ENCODE data around the gene CTDSPL. TPM values are rescaled to one million over a fixed set of nuclear protein-coding genes. Genes with fewer than 3 reads are reported as not detected.

Gene CTDSPL
- total and polyA plus RNA-seq, 10 of the 15 experiments (the other 5 are each of a cell fraction or from before 2014, with no cell fraction given) = 0.05 to 0.51 (median 0.18) TPM; not detected in 6

- in situ Hi-C loops (cut with MboI) (loop anchor here (5.0 kb wide), 1 partner anchor 107 kb away; no protein-coding TSS in a partner anchor), intact Hi-C loops (cut with micrococcal nuclease; ENCODE audit: unreplicated experiment) (no loop called here)
- Histone ChIP-seq H4K20me1 (ENCODE audit: control insufficient read depth, insufficient read depth) (no peaks in the 10 kb centered on the region), H3K4me1 (ENCODE audit: control insufficient read depth, insufficient read depth, low read length) (no peaks in the 10 kb centered on the region), H3K9me3 (replicated peaks; ENCODE audit: control insufficient read depth, insufficient read depth, low read length) (no peaks in the 10 kb centered on the region), H2AFZ (ENCODE audit: control insufficient read depth, low read depth, low read length) (no peak overlapping the region), H3K4me3 (no peak overlapping the region), H3K79me2 (ENCODE audit: control insufficient read depth, insufficient read depth, low read length) (no peaks in the 10 kb centered on the region), H3K9ac (ENCODE audit: control insufficient read depth, insufficient read depth, low read length) (no peak overlapping the region), H3K4me2 (ENCODE audit: control insufficient read depth, insufficient read depth) (no peak overlapping the region), H3K36me3 (ENCODE audit: control insufficient read depth in 2 of 2, insufficient read depth in 2 of 2, low read length in 1 of 2) (no peaks in the 10 kb centered on the region), H3K27ac (ENCODE audit: control insufficient read depth, insufficient read depth) (no peak overlapping the region), H3K27me3 (replicated peaks in 1 of 2; ENCODE audit: control insufficient read depth in 2 of 2, insufficient read depth in 2 of 2, low read length in 1 of 2) (no peaks in the 10 kb centered on the region)
- DNase-seq (ENCODE audit: low read depth, low spot score) (no peak), ATAC-seq (no peak), FAIRE-seq (no peak)
- ChIA-PET SMC1A (ENCODE audit: uncharacterized antibody, unreplicated experiment) (interaction anchor here (0.8 to 1.3 kb wide), 4 partner anchors 13 to 98 kb away, joined by 3 to 5 read pairs (median 3); no protein-coding TSS in a partner anchor), CTCF (interaction anchor here (1.0 to 5.5 kb wide), 6 partner anchors 9 to 1035 kb away, joined by 3 to 41 read pairs (median 14); no protein-coding TSS in a partner anchor), POLR2A (interaction anchor here (0.6 kb wide), 1 partner anchor 82 kb away, joined by 3 read pairs; no protein-coding TSS in a partner anchor), RAD21 (ENCODE audit: unreplicated experiment) (interaction anchor here (1.0 to 7.4 kb wide), 3 partner anchors 65 to 111 kb away, joined by 3 to 111 read pairs (median 4); no protein-coding TSS in a partner anchor)
- WGBS (ENCODE audit: insufficient coverage, insufficient replicate concordance, low lambda C conversion rate, missing lambda C conversion rate) = 0% methylated on average over 1 of the region's 1 CpG
- BruUV-seq (replicated peaks) = no TSS peak
- TF ChIP-seq POLR2AphosphoS2 (IDR thresholded peaks at IDR 0.05; ENCODE audit: low read depth, low read length) = no peak
- no peak for TF ChIP-seq TBL1XR1 (IDR thresholded peaks at IDR 0.05; ENCODE audit: low read depth, low read length)
- no peak for TF ChIP-seq POLR2AphosphoS5 (IDR thresholded peaks at IDR 0.05; ENCODE audit: low read length)
- TF ChIP-seq POU2F2 (IDR thresholded peaks at IDR 0.05; ENCODE audit: borderline replicate concordance, low read depth, low read length) = no peak
- TF ChIP-seq CBFB (IDR thresholded peaks at IDR 0.05; ENCODE audit: low read depth) = no peak
- TF ChIP-seq PKNOX1 (IDR thresholded peaks at IDR 0.05) = no peak
- TF ChIP-seq ESRRA (IDR thresholded peaks at IDR 0.05; ENCODE audit: low read length) = no peak
- TF ChIP-seq WRNIP1 (IDR thresholded peaks at IDR 0.05; ENCODE audit: borderline replicate concordance, low read depth, low read length) = no peak
- no peak for TF ChIP-seq IRF4 (IDR thresholded peaks at IDR 0.05; ENCODE audit: low read depth, low read length)
These were observed 103.0 kb downstream of the CTDSPL start for GRCh38 chr3:37964716-37965115.

Measured in GM12878 (cell line).